ENCODE results near the gene DPP6.

DPP6 gene

GRCh38 chr7:154699417-154699816, 647.2 kb downstream of the DPP6 start:
- Histone ChIP-seq H3K36me3 (ENCODE audit: control insufficient read depth, insufficient read depth, low read length) (no peaks in the 10 kb centered on the region), H3K9me3 (ENCODE audit: control insufficient read depth, insufficient read depth, low read length) (no peaks in the 10 kb centered on the region; the same call in none of the 2 replicates), H3K4me1 (ENCODE audit: control insufficient read depth, insufficient read depth, low read length) (no peaks in the 10 kb centered on the region), H3K27ac (ENCODE audit: low read depth, low read length) (no peak overlapping the region), H3K4me3 (ENCODE audit: low read depth, low read length) (no peak overlapping the region), H3K27me3 (ENCODE audit: control insufficient read depth, insufficient read depth, low read length) (no peaks in the 10 kb centered on the region), H3K9ac (ENCODE audit: low read depth, low read length) (no peak overlapping the region)

- no peaks in the 10 kb centered on the region for H3K27me3 ChIP-seq (ENCODE audit: control insufficient read depth, insufficient read depth, low read length)
- peaks cover 21% of the 10 kb centered on the region for H3K9me3 ChIP-seq (ENCODE audit: control insufficient read depth, insufficient read depth, low read length)
- no peak overlapping the region for H3K4me3 ChIP-seq (ENCODE audit: low read depth, low read length)
- H3K27ac ChIP-seq (ENCODE audit: low read depth, low read length), result no peak overlapping the region
- H3K4me1 ChIP-seq (ENCODE audit: control insufficient read depth, insufficient read depth, low read length), result no peaks in the 10 kb centered on the region
- no peak overlapping the region for H3K9ac ChIP-seq (ENCODE audit: low read depth, low read length)
- H3K36me3 ChIP-seq (ENCODE audit: control insufficient read depth, insufficient read depth, low read length), result no peaks in the 10 kb centered on the region
These were observed 657.8 kb downstream of the DPP6 start for GRCh38 chr7:154709840-154710520.

- Histone ChIP-seq H3K27ac (ENCODE audit: low read depth, low read length) (no peak overlapping the region), H3K4me1 (ENCODE audit: control insufficient read depth, insufficient read depth, low read length) (no peaks in the 10 kb centered on the region)
These were observed 667.8 kb downstream of the DPP6 start for GRCh38 chr7:154720016-154720415.

GRCh38 chr7:154721086-154721485, 668.9 kb downstream of the DPP6 start:
- Histone ChIP-seq H3K9ac (ENCODE audit: low read depth, low read length) (no peak overlapping the region), H3K36me3 (ENCODE audit: control insufficient read depth, insufficient read depth, low read length) (no peaks in the 10 kb centered on the region), H3K4me3 (ENCODE audit: low read depth, low read length) (no peak overlapping the region), H3K4me1 (ENCODE audit: control insufficient read depth, insufficient read depth, low read length) (no peaks in the 10 kb centered on the region), H3K27me3 (ENCODE audit: control insufficient read depth, insufficient read depth, low read length) (no peaks in the 10 kb centered on the region), H3K9me3 (ENCODE audit: control insufficient read depth, insufficient read depth, low read length) (peaks cover 25% of the 10 kb centered on the region), H3K27ac (ENCODE audit: low read depth, low read length) (no peak overlapping the region)

More at GRCh38 chr7:154720016-154720415, 667.8 kb downstream of the DPP6 start:
- H3K9ac ChIP-seq (ENCODE audit: low read depth, low read length), result no peak overlapping the region
- H3K9me3 ChIP-seq (ENCODE audit: control insufficient read depth, insufficient read depth, low read length), result peaks cover 15% of the 10 kb centered on the region
- H3K36me3 ChIP-seq (ENCODE audit: control insufficient read depth, insufficient read depth, low read length), result no peaks in the 10 kb centered on the region
- H3K4me3 ChIP-seq (ENCODE audit: low read depth, low read length), result no peak overlapping the region
- H3K27me3 ChIP-seq (ENCODE audit: control insufficient read depth, insufficient read depth, low read length), result no peaks in the 10 kb centered on the region

GRCh38 chr7:154726368-154726767, 674.2 kb downstream of the DPP6 start:
- H3K9ac ChIP-seq (ENCODE audit: low read depth, low read length), result no peak overlapping the region
- H3K27ac ChIP-seq (ENCODE audit: low read depth, low read length), result no peak overlapping the region
- H3K4me3 ChIP-seq (ENCODE audit: low read depth, low read length), result no peak overlapping the region
- no peaks in the 10 kb centered on the region for H3K27me3 ChIP-seq (ENCODE audit: control insufficient read depth, insufficient read depth, low read length)
- no peaks in the 10 kb centered on the region for H3K4me1 ChIP-seq (ENCODE audit: control insufficient read depth, insufficient read depth, low read length)
- H3K9me3 ChIP-seq (ENCODE audit: control insufficient read depth, insufficient read depth, low read length), result peaks cover 49% of the 10 kb centered on the region
- H3K36me3 ChIP-seq (ENCODE audit: control insufficient read depth, insufficient read depth, low read length), result no peaks in the 10 kb centered on the region

GRCh38 chr7:154729056-154729455, 676.9 kb downstream of the DPP6 start:
- no peak overlapping the region for H3K4me3 ChIP-seq (ENCODE audit: low read depth, low read length)
- peaks cover 42% of the 10 kb centered on the region for H3K9me3 ChIP-seq (ENCODE audit: control insufficient read depth, insufficient read depth, low read length)
- H3K9ac ChIP-seq (ENCODE audit: low read depth, low read length), result no peak overlapping the region
- no peaks in the 10 kb centered on the region for H3K36me3 ChIP-seq (ENCODE audit: control insufficient read depth, insufficient read depth, low read length)
- H3K4me1 ChIP-seq (ENCODE audit: control insufficient read depth, insufficient read depth, low read length), result no peaks in the 10 kb centered on the region
- no peak overlapping the region for H3K27ac ChIP-seq (ENCODE audit: low read depth, low read length)
- no peaks in the 10 kb centered on the region for H3K27me3 ChIP-seq (ENCODE audit: control insufficient read depth, insufficient read depth, low read length)

GRCh38 chr7:154735766-154736165, 683.6 kb downstream of the DPP6 start:
- no peak overlapping the region for H3K4me3 ChIP-seq (ENCODE audit: low read depth, low read length)
- H3K9me3 ChIP-seq (ENCODE audit: control insufficient read depth, insufficient read depth, low read length), result 0 out of 2 replicates have a peak, but pooled peaks cover 3% of the 10 kb centered on the region
- no peak overlapping the region for H3K27ac ChIP-seq (ENCODE audit: low read depth, low read length)

GRCh38 chr7:154736389-154736788, 684.2 kb downstream of the DPP6 start:
- no peaks in the 10 kb centered on the region for H3K36me3 ChIP-seq (ENCODE audit: control insufficient read depth, insufficient read depth, low read length)
- H3K9me3 ChIP-seq (ENCODE audit: control insufficient read depth, insufficient read depth, low read length), result 0 out of 2 replicates have a peak, but pooled peaks cover 1% of the 10 kb centered on the region
- H3K4me1 ChIP-seq (ENCODE audit: control insufficient read depth, insufficient read depth, low read length), result no peaks in the 10 kb centered on the region
- H3K9ac ChIP-seq (ENCODE audit: low read depth, low read length), result no peak overlapping the region
- no peak overlapping the region for H3K4me3 ChIP-seq (ENCODE audit: low read depth, low read length)
- no peaks in the 10 kb centered on the region for H3K27me3 ChIP-seq (ENCODE audit: control insufficient read depth, insufficient read depth, low read length)
- no peak overlapping the region for H3K27ac ChIP-seq (ENCODE audit: low read depth, low read length)

More at GRCh38 chr7:154735766-154736165, 683.6 kb downstream of the DPP6 start:
- no peak overlapping the region for H3K9ac ChIP-seq (ENCODE audit: low read depth, low read length)
- no peaks in the 10 kb centered on the region for H3K36me3 ChIP-seq (ENCODE audit: control insufficient read depth, insufficient read depth, low read length)
- H3K27me3 ChIP-seq (ENCODE audit: control insufficient read depth, insufficient read depth, low read length), result no peaks in the 10 kb centered on the region
- H3K4me1 ChIP-seq (ENCODE audit: control insufficient read depth, insufficient read depth, low read length), result no peaks in the 10 kb centered on the region

- H3K36me3 ChIP-seq (ENCODE audit: control insufficient read depth, insufficient read depth, low read length), result no peaks in the 10 kb centered on the region
- H3K27ac ChIP-seq (ENCODE audit: low read depth, low read length), result no peak overlapping the region
- no peak overlapping the region for H3K9ac ChIP-seq (ENCODE audit: low read depth, low read length)
- no peak overlapping the region for H3K4me3 ChIP-seq (ENCODE audit: low read depth, low read length)
- H3K4me1 ChIP-seq (ENCODE audit: control insufficient read depth, insufficient read depth, low read length), result peaks cover 8% of the 10 kb centered on the region
- no peaks in the 10 kb centered on the region for H3K9me3 ChIP-seq (ENCODE audit: control insufficient read depth, insufficient read depth, low read length)
- H3K27me3 ChIP-seq (ENCODE audit: control insufficient read depth, insufficient read depth, low read length), result no peaks in the 10 kb centered on the region
These were observed 686.0 kb downstream of the DPP6 start for GRCh38 chr7:154738216-154738615.

- H3K27ac ChIP-seq (ENCODE audit: low read depth, low read length), result no peak overlapping the region
- peaks cover 13% of the 10 kb centered on the region for H3K4me1 ChIP-seq (ENCODE audit: control insufficient read depth, insufficient read depth, low read length)
- H3K27me3 ChIP-seq (ENCODE audit: control insufficient read depth, insufficient read depth, low read length), result no peaks in the 10 kb centered on the region
- no peaks in the 10 kb centered on the region for H3K9me3 ChIP-seq (ENCODE audit: control insufficient read depth, insufficient read depth, low read length)
- H3K4me3 ChIP-seq (ENCODE audit: low read depth, low read length), result no peak overlapping the region
- H3K9ac ChIP-seq (ENCODE audit: low read depth, low read length), result no peak overlapping the region
- H3K36me3 ChIP-seq (ENCODE audit: control insufficient read depth, insufficient read depth, low read length), result no peaks in the 10 kb centered on the region
These were observed 688.9 kb downstream of the DPP6 start for GRCh38 chr7:154741131-154741530.

- no peak overlapping the region for H3K27ac ChIP-seq (ENCODE audit: low read depth, low read length)
- H3K4me1 ChIP-seq (ENCODE audit: control insufficient read depth, insufficient read depth, low read length), result peaks cover 13% of the 10 kb centered on the region
- H3K4me3 ChIP-seq (ENCODE audit: low read depth, low read length), result no peak overlapping the region
- no peaks in the 10 kb centered on the region for H3K36me3 ChIP-seq (ENCODE audit: control insufficient read depth, insufficient read depth, low read length)
- no peak overlapping the region for H3K9ac ChIP-seq (ENCODE audit: low read depth, low read length)
- H3K9me3 ChIP-seq (ENCODE audit: control insufficient read depth, insufficient read depth, low read length), result no peaks in the 10 kb centered on the region
- H3K27me3 ChIP-seq (ENCODE audit: control insufficient read depth, insufficient read depth, low read length), result no peaks in the 10 kb centered on the region
These were observed 691.0 kb downstream of the DPP6 start for GRCh38 chr7:154743206-154743605.
